Measurements from ENCODE around the gene VWA1.

DNA sequence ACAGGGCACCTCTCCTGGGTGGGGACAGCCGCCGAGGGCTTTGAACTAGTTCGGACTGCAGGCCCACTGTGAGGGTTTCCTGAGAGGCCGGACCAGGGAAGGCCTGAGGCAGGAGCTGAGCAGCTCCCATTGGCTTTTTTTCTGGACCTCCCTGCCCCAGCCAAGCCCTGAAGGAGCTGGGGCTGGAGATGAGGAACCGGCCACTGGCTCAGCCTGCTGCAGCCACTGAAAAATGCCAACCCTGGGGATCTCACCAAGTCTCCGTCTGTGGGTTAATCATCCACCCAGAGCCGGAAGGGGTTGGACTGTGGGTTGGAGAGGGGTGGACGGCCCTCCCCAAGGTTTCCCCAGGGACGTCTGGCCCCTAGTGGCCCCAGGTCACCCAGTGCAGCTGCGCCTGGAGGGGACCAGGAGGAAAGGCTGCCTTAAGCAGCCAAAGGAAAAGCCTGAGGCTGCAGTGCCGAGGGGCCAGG lies 2.5 kb downstream of the VWA1 start:
- TF ChIP-seq CTCF (conservative IDR thresholded peaks at IDR 0.05) (no peak), EZH2 (IDR thresholded peaks at IDR 0.05; ENCODE audit: low read depth) (no peak)
